Stimulated activated CD4-positive, alpha-beta T cell treated with anti-CD3 and anti-CD28 coated beads, Interleukin-1b, Interleukin-23, amount 100 ng/mL, for 4 hours (primary cell): Measurements from ENCODE around the gene PKP2.
"Not testable (repeated sequence)": the region's sequence is repeated elsewhere in the genome, so short reads cannot be mapped to it uniquely, and the experiment has no call there.

ENCODE experiments used
- DNase-seq, 2 donors: peaks; one replicate each; pipeline ENCODE4 v3.0.0-alpha.2; 2020; ENCODE audit warnings: low read depth in 2 of 2

The PKP2 gene

DNA sequence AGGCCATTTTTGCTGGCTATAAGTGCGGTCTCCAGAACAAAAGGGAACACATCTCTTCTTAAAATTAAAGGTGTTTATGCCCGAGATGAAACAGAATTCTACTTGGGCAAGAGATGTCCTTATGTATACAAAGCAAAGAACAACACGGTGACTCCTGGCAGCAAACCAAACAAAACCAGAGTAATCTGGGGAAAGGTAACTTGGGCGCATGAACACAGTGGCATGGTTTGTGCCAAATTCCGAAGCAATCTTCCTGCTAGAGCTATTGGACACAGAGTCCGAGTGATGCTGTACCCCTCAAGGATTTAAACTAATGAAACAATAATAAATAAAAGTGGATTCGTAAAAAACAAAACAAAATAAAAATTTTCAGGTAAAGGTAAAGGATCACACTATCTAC lies 33.4 kb downstream of the PKP2 start:
- DNase-seq, result no peak

- not testable (repeated sequence) for DNase-seq
Observed at GRCh38 chr12:32861658-32862057, 34.9 kb downstream of the PKP2 start.

DNA sequence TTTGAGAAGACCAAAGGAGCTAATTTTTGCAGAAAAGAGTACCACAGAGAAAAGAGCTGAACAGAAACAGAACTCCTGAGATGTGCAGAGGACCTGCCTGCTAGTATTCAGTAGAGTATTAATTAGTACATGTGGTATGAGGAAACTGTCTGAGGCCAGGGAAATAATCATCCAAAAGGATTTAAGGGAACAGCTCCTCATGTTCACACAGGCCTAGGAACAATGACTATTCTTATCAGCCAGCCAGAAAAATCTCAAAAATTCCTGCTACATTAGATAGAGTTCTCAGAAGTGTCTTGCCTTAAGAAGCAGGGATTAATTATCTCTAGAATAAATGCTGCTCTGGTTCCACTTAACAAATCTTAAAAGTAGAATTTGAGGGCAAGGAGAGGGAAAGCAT lies 36.4 kb downstream of the PKP2 start:
- DNase-seq, result no peak

- DNase-seq, result no peak
Observed at GRCh38 chr12:32859389-32859788, 37.2 kb downstream of the PKP2 start.

GRCh38 chr12:32854716-32855115 lies 41.9 kb downstream of the PKP2 start:
- no peak for DNase-seq

DNA sequence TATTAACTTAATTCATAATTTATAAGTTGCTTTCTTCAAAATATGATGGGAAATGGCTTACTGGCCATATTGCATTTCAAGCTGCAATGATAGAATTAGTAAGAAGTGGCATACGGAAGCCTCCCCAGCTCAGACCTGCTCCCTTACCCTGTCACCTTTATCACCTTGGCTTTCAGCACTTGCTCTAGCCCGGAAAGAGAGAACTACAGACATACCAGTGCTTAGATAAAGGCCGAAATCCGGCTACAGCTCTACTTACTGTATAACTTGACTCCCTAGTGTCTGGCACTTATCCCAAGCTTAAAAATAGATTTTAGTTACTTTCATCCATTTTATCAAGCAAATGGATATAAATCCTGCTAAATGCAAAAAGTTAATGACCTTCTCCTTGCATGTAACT lies 42.5 kb downstream of the PKP2 start:
- no peak for DNase-seq

DNA sequence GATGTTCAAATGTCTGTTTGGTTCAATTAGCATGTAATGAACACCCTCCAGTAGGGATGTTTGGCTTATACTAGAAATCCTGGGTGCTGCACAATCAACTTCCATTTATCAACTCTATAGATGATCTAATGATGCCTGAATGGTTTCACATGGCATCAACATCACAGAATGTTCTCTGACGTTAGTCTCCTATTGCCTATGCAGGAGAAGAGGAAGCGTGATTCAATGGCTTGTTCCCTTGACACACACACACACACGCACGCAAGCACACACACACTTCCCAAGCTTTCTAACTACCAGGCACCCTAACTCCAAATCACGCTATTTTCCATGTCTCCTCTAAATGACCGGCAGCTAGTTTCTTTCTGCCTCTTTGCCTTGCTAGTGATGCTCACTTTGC lies 49.3 kb downstream of the PKP2 start:
- DNase-seq, result no peak

DNA sequence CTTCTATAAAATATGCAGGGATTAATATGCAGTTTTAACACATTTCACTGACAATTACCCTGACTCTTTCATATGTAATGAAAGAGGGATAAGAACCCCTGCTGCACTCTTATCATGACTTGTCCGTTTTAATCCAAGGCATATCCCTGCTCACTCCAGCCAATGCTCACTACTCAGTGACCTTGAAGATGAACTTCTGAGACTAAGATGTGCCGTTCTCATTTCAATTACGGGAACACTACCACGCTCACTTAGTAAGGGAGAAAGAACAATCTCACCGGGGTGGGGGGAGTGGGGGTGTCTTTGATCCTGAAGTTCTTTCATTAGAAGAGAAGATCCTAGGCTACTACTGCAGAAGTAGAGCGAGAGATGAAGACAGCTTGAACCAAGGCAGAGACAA lies 50.5 kb downstream of the PKP2 start:
- DNase-seq, result no peak

- DNase-seq, result no peak
Observed at GRCh38 chr12:32843528-32844095, 53.0 kb downstream of the PKP2 start.

GRCh38 chr12:32841061-32841460 lies 55.5 kb downstream of the PKP2 start:
- no peak for DNase-seq

DNA sequence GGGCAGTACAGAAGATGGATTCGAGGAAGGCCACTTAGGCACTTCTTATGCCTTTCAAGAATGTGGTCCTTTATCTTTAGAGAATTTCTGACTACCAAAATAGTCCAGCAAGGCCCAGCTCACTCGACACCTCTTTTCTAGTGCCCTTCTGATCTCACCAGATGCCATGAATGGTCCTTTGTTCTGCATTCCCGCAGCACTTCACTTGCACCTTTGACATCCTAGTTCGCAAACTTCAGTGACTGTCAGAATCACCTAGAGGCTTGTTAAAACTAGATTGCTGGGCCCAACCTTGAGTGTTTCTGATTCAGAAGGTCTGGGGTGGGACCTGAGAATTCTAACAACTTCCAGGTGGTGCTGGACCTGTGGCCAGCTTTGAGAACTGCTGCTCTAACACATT lies 56.7 kb downstream of the PKP2 start:
- DNase-seq, result no peak

DNA sequence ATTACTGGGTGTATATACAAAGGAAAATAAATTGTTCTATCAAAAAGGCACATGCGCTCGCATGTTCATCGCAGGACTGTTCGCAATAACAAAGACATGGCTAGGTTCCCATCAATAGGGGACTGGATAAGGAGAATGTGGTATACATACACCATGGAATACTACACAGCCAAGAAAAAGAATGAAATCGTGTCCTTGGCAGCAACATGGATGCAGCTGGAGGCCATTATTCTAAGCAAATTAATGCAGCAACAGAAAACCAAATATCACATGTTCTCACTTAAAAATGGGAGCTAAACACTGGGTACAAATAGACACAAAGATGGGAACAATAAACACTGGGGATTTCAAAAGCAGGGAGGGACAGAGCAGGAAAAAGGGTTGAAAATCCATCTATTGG lies 58.6 kb downstream of the PKP2 start:
- DNase-seq, result no peak

DNA sequence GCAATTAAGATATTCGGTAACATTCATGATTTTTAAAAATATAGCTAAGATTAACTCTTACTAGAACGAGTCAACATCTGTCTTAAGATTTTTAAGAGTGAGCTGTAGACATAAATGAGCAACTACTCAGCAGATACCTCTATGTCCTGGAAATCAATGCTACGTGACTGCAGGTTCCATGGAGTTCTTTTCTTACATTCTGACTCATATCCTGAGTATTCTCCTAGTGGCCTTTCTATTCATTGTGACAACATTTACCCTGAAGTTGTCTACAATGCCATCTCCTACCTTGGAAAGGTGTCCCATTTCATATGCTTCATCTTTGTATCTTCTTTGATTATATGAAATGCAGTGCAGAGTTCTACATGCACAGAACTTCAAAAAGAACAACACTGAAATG lies 59.9 kb downstream of the PKP2 start:
- DNase-seq, result no peak

GRCh38 chr12:32834122-32834521 lies 62.5 kb downstream of the PKP2 start:
- no peak for DNase-seq

DNA sequence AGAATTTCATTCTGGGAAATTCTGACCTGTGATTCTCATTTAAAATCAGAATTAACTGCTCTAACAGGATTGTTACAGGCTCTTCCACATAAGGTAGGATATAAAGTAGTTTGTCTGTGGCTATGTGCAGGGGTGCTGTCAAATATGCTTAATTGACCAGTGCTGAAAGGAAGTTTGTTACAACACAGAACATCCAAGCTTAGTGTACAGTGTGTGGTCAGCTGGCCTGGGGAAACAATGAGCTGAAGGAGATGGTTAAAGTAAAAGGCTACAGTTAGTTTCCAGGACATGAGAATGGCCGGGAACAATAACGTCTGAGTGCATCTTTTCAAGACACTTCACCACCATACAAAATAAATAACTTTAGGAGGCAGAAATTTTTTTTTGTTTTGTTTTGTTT lies 68.0 kb downstream of the PKP2 start:
- no peak for DNase-seq

GRCh38 chr12:32828120-32828519 lies 68.5 kb downstream of the PKP2 start:
- no peak for DNase-seq

GRCh38 chr12:32826807-32827412 lies 69.7 kb downstream of the PKP2 start:
- DNase-seq, result no peak

DNA sequence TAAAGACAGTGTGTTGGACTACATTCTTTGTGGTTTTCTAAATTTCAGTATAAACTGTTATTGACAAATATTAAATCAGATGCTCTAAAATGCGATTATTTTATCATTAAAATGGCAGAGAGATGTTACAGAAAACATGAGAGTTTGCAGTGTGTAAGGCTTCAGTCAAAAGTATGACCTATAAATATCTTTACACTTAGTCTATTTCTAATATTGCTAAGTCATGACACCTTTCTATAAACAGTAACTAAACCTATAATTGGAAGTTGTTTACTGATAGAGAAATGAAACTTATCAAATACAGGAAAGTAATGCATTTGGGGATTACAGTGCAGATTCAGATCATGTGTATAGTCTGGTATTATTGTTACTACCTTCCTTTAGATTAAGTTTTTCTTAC lies 72.0 kb downstream of the PKP2 start:
- DNase-seq, result no peak

DNA sequence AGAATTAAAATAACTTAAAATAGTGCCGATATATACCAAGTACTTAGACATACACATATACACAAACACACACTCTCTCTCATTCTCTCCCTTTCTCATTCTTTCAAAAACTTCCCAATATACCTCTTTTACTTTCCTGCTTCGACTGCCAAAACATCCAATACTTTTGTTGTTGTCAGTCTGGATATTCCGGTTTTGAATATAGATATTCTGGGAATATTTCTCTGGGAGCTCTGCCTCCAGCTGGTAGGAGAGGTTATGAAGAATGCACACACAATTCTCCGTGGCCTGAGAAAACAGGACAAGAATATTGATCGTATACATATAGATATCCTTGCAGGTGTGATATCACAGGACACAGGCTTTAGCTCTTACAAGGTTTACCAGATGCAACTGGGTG lies 74.2 kb downstream of the PKP2 start:
- DNase-seq, result no peak

DNA sequence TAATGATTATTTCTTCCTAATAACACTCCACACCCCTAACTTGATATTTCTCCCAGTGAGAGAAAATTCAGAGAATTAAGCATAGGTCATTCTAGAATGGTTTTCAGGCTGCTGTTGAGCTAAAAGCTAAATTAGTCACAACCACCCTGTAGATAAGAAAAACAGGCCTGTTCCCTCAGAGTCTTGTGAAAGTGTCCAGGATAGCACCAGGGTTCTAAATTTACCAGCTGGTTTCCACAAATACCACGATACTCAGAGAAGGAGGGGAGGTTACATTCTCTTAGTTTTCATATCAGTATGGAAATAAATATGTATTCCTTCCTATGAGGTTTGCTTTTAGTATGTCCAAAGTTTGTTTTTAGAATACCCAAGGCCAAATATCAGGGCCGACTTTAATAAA lies 74.9 kb downstream of the PKP2 start:
- no peak for DNase-seq

- no peak for DNase-seq
Observed at GRCh38 chr12:32821293-32821692, 75.3 kb downstream of the PKP2 start.

GRCh38 chr12:32820376-32820931 lies 76.1 kb downstream of the PKP2 start:
- no peak for DNase-seq

DNA sequence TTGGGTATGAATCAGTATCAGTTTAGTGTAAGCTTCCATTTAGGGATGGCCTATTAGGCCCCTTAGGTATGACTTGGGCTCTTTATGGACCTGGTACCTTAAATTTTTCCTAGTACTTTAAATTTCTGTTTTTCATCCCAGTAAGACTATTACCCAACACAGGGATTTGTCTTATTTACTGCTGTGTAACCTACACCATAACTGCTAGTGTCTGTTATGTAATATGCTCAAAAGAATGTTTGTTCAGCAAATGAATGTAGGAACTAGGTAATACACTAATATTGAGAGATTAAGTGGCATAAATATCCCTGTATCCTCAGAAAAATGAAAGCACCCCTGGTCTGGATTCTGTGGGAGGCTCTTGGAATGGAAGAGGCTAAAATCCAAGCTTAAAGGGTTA lies 77.2 kb downstream of the PKP2 start:
- DNase-seq, result no peak
